ENCODE results near the gene IFT88.

Gene IFT88

GRCh38 chr13:20718958-20719566 is 152.1 kb downstream of the IFT88 start:
- no peaks in the 10 kb centered on the region for H3K9me3 ChIP-seq (ENCODE audit: insufficient read depth, low read length)
- H3K4me1 ChIP-seq (ENCODE audit: insufficient read depth, insufficient read length), result peaks cover 4% of the 10 kb centered on the region
- H3K36me3 ChIP-seq (ENCODE audit: insufficient read depth, insufficient read length, low read length), result no peaks in the 10 kb centered on the region
- DNase-seq (ENCODE audit: low read depth, low spot score), result no peak
- no peak overlapping the region for H3K9ac ChIP-seq (ENCODE audit: insufficient read length, low read depth)
- H3K27me3 ChIP-seq (ENCODE audit: insufficient read depth, insufficient read length), result peaks cover 4% of the 10 kb centered on the region
- no peak overlapping the region for H3K4me3 ChIP-seq (ENCODE audit: insufficient read length, low read depth)
- no peak for TF ChIP-seq SUZ12 (IDR thresholded peaks at IDR 0.05; ENCODE audit: extremely low read depth, insufficient read depth, insufficient read length)
- no peak for TF ChIP-seq YY1 (IDR thresholded peaks at IDR 0.05; ENCODE audit: insufficient read depth, insufficient read length)
- no peak for TF ChIP-seq ZNF274 (IDR thresholded peaks at IDR 0.05; ENCODE audit: low read depth, low read length)

- Histone ChIP-seq H3K27me3 (ENCODE audit: insufficient read depth, insufficient read length) (peaks cover 4% of the 10 kb centered on the region), H3K9me3 (ENCODE audit: insufficient read depth, low read length) (no peaks in the 10 kb centered on the region), H3K4me1 (ENCODE audit: insufficient read depth, insufficient read length) (peaks cover 4% of the 10 kb centered on the region), H3K36me3 (ENCODE audit: insufficient read depth, insufficient read length, low read length) (no peaks in the 10 kb centered on the region), H3K9ac (ENCODE audit: insufficient read length, low read depth) (no peak overlapping the region), H3K4me3 (ENCODE audit: insufficient read length, low read depth) (no peak overlapping the region)
- no peak for DNase-seq (ENCODE audit: low read depth, low spot score)
- TF ChIP-seq YY1 (IDR thresholded peaks at IDR 0.05; ENCODE audit: insufficient read depth, insufficient read length), result no peak
- TF ChIP-seq SUZ12 (IDR thresholded peaks at IDR 0.05; ENCODE audit: extremely low read depth, insufficient read depth, insufficient read length), result no peak
- TF ChIP-seq ZNF274 (IDR thresholded peaks at IDR 0.05; ENCODE audit: low read depth, low read length), result no peak
Measured at GRCh38 chr13:20719783-20720182, 152.8 kb downstream of the IFT88 start.

- Histone ChIP-seq H3K36me3 (ENCODE audit: insufficient read depth, insufficient read length, low read length) (no peaks in the 10 kb centered on the region), H3K4me1 (ENCODE audit: insufficient read depth, insufficient read length) (peaks cover 4% of the 10 kb centered on the region), H3K4me3 (ENCODE audit: insufficient read length, low read depth) (no peak overlapping the region), H3K27me3 (ENCODE audit: insufficient read depth, insufficient read length) (peaks cover 4% of the 10 kb centered on the region), H3K9me3 (ENCODE audit: insufficient read depth, low read length) (no peaks in the 10 kb centered on the region), H3K9ac (ENCODE audit: insufficient read length, low read depth) (no peak overlapping the region)
- TF ChIP-seq ZNF274 (IDR thresholded peaks at IDR 0.05; ENCODE audit: low read depth, low read length) (no peak), YY1 (IDR thresholded peaks at IDR 0.05; ENCODE audit: insufficient read depth, insufficient read length) (no peak), SUZ12 (IDR thresholded peaks at IDR 0.05; ENCODE audit: extremely low read depth, insufficient read depth, insufficient read length) (no peak)
- DNase-seq (ENCODE audit: low read depth, low spot score), result no peak
Measured at GRCh38 chr13:20720499-20720898, 153.5 kb downstream of the IFT88 start.

GRCh38 chr13:20721058-20721453 is 154.1 kb downstream of the IFT88 start:
- no peak for DNase-seq (ENCODE audit: low read depth, low spot score)
- peaks cover 4% of the 10 kb centered on the region for H3K27me3 ChIP-seq (ENCODE audit: insufficient read depth, insufficient read length)
- H3K4me1 ChIP-seq (ENCODE audit: insufficient read depth, insufficient read length), result peaks cover 4% of the 10 kb centered on the region
- no peaks in the 10 kb centered on the region for H3K36me3 ChIP-seq (ENCODE audit: insufficient read depth, insufficient read length, low read length)
- TF ChIP-seq YY1 (IDR thresholded peaks at IDR 0.05; ENCODE audit: insufficient read depth, insufficient read length) (no peak), SUZ12 (IDR thresholded peaks at IDR 0.05; ENCODE audit: extremely low read depth, insufficient read depth, insufficient read length) (no peak), ZNF274 (IDR thresholded peaks at IDR 0.05; ENCODE audit: low read depth, low read length) (no peak)
- H3K9me3 ChIP-seq (ENCODE audit: insufficient read depth, low read length), result no peaks in the 10 kb centered on the region
- no peak overlapping the region for H3K9ac ChIP-seq (ENCODE audit: insufficient read length, low read depth)
- no peak overlapping the region for H3K4me3 ChIP-seq (ENCODE audit: insufficient read length, low read depth)

GRCh38 chr13:20721454-20722357 is 154.7 kb downstream of the IFT88 start:
- DNase-seq (ENCODE audit: low read depth, low spot score), result no peak
- no peak overlapping the region for H3K4me3 ChIP-seq (ENCODE audit: insufficient read length, low read depth)

GRCh38 chr13:20727856-20728255 is 160.9 kb downstream of the IFT88 start:
- Histone ChIP-seq H3K4me1 (ENCODE audit: insufficient read depth, insufficient read length) (no peaks in the 10 kb centered on the region), H3K36me3 (ENCODE audit: insufficient read depth, insufficient read length, low read length) (peaks cover 3% of the 10 kb centered on the region), H3K9me3 (ENCODE audit: insufficient read depth, low read length) (no peaks in the 10 kb centered on the region), H3K27me3 (ENCODE audit: insufficient read depth, insufficient read length) (no peaks in the 10 kb centered on the region), H3K9ac (ENCODE audit: insufficient read length, low read depth) (no peak overlapping the region), H3K4me3 (ENCODE audit: insufficient read length, low read depth) (no peak overlapping the region)
- TF ChIP-seq SUZ12 (IDR thresholded peaks at IDR 0.05; ENCODE audit: extremely low read depth, insufficient read depth, insufficient read length), result no peak
- no peak for TF ChIP-seq YY1 (IDR thresholded peaks at IDR 0.05; ENCODE audit: insufficient read depth, insufficient read length)
- no peak for TF ChIP-seq ZNF274 (IDR thresholded peaks at IDR 0.05; ENCODE audit: low read depth, low read length)
- no peak for DNase-seq (ENCODE audit: low read depth, low spot score)

More at GRCh38 chr13:20721454-20722357, 154.7 kb downstream of the IFT88 start:
- no peaks in the 10 kb centered on the region for H3K36me3 ChIP-seq (ENCODE audit: insufficient read depth, insufficient read length, low read length)
- H3K4me1 ChIP-seq (ENCODE audit: insufficient read depth, insufficient read length), result peaks cover 4% of the 10 kb centered on the region
- TF ChIP-seq YY1 (IDR thresholded peaks at IDR 0.05; ENCODE audit: insufficient read depth, insufficient read length) (no peak), ZNF274 (IDR thresholded peaks at IDR 0.05; ENCODE audit: low read depth, low read length) (no peak), SUZ12 (IDR thresholded peaks at IDR 0.05; ENCODE audit: extremely low read depth, insufficient read depth, insufficient read length) (no peak)
- H3K9me3 ChIP-seq (ENCODE audit: insufficient read depth, low read length), result no peaks in the 10 kb centered on the region
- H3K9ac ChIP-seq (ENCODE audit: insufficient read length, low read depth), result no peak overlapping the region
- peaks cover 4% of the 10 kb centered on the region for H3K27me3 ChIP-seq (ENCODE audit: insufficient read depth, insufficient read length)
